GM19372 (cell line): ENCODE results near the gene CAMK2A.

ENCODE experiments used
- ATAC-seq: cut with Tn5 transposase; IDR thresholded peaks from one replicate; pipeline ENCODE4 v1.9.1; 2021; ENCODE audit warnings: mild to moderate bottlenecking, low read depth, moderate library complexity; ENCODE audit not compliant: unreplicated experiment

The CAMK2A gene

DNA sequence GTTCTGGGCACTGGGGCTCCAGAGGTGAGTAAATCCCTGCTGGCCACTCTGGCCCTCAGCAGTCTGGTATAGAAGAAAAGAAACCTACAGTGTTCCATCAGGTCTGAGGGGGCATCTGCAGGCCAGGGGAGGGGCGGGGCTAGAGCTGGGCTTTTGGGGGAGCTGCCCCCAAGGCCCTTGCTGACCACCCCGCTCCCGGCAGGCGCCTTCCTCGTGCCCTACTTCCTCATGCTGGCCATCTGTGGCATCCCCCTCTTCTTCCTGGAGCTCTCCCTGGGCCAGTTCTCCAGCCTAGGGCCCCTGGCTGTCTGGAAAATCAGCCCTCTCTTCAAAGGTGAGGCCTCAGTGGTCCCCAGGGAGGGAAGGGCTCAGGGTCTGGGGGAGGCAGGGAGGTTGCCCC, 93.1 kb downstream of the CAMK2A start:
- ATAC-seq = no peak

DNA sequence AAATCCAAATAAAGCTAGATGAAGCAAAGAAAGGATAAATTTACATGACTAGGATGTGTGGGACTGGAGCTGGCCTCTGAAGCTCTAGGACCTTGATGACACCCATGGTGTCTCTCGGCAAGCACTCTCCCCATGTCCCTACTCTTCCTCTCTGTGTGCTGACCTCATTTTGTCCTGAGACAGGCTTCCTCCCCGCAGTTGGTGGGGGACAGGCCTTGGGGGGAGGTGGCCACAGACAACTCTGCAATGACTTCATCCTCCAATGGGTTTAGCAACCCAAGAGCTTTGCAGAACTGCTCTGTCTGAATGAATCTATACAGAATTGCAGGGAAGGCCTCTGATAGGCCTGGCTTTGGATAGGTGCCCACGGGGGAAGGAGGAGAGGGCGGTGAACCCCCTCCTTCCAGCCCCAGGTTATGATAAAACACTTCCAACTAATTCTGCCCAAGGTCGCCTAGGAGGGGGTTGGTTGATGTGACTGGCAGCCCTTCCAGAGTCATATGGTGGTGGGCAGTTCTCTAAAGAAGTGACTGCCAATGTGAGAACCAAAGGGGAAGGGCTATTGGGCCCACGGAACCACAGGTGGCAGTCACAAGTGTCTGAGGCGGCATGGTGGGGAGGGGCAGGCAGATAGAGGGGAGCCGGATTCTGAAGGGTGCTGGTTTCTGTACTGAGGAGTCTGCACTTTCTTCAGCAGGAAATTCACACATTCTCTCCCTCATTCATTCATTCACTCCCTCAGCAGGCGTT, 93.7 kb downstream of the CAMK2A start:
- ATAC-seq = no peak

DNA sequence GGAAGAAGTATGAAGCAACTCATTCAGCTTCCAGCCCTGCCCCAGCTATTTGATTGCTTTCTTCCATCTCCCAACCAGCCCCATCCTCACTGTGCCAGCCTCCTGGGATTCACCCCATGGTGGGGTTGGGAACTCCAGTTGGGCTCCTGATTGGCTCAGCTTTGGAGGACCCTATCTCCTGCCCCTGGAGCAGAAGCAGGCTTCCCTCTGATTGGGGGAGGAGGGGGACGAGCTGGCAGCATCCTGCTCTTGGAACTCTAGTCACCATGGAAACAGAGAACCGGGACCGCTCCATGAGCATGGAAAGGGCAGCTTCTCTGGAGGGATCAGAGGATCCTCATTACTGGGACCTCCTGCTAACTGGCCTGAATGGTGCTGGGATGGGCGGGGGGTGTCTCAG, 97.1 kb downstream of the CAMK2A start:
- ATAC-seq = no peak

DNA sequence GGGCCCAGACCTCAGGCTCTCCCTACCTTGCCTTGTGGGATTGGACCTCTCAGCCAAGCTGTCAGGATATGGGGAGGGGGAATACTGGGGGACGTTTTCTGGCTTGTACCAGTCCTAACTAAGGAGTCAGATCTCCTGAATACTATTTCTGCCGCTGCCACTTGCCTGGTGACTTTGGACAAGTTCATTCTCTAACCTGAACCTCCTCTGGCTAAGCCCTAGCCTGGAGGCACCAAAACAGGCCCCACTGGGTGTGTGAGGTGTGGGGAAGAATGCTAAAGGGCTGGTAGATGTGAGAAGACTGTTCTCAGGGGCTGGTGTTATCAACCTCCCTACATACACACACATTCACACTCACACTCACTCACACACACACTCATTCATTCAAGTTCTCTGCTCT, 98.6 kb downstream of the CAMK2A start:
- no peak for ATAC-seq

DNA sequence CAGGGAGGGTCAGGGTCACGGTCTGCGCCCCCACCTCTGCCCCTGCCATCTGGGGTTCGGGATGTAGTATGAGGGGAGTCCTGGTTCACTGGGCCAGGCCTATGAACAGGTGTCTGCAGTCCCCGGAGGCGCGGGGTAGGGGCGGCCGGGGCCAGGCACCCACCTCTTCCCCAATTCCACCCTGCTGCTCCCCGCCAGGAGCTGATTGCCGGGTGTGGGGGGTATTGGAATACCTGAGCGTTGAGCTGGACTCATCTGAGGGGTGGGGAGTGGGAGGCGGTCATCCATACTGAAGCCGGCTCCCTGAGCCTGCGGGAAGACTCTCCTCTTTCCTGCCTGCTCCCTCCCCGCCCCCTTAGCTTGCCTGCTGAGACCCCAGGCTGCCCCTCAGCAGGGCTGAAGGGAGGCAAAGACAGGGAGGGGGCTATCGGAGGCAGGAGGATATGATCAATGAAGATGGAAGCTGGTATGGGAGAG, 99.0 kb downstream of the CAMK2A start:
- no peak for ATAC-seq

DNA sequence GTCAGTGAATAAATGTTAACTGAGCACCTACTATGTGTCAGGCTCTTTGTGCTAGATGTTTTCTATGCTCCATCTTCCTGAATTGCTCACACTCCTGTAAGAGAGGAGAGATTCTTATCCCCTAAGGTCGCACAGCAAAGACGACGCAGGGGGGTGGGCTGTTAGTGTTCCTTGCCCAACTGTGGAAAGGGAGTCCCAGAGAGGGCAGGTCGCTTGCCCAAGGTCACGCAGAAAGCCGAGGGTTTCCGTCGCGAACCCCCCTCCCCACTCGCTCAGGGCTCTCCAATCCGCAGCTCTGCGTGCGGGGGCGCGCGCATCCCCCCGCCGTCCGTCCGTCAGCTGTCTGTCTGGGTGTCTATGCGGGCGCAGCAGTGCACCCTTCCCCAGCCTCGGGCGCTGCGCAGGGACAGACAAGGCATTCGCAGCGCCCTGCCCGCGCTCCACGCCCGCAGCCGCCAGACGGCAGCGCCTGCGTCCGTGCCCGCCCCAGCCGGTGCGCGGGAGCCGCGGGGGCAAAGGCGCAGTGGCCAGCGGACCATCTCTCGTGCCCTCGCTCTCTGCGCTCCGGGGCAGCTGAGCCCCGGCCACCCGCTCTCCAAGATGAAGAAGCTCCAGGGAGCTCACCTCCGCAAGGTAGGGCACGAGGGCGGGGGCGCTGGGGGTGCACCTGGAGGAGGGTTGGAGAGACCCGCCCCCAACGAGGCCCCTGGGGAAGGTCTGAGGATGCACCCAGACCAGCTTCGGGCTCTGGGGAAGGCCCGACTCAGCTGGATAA, 99.7 kb downstream of the CAMK2A start, which contains the start of gene SLC6A7:
Gene SLC6A7, plus strand, starts transcription at position 335 of the 775 bp plus-strand sequence. Its CDS starts 266 bp downstream, at position 601.
- ATAC-seq = no peak

DNA sequence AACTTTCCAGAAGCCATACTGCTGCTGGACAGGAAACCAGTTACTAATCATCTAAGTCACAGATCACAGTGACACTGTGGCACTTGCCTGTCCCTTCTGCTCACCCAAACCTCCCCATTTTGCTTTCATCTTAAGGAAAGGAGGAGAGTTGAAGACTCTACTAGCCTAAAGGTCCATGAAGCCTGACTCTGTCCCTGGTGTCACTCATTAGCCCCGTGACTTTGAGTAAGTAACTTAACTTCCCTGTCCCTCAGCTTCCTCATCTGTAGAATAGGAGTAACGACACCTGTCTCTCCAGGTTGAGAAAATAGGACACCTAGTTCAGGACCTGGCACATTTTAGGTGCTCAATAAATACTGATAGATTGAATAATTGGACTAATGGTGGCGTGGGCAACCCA, 100.2 kb downstream of the CAMK2A start:
- no peak for ATAC-seq

DNA sequence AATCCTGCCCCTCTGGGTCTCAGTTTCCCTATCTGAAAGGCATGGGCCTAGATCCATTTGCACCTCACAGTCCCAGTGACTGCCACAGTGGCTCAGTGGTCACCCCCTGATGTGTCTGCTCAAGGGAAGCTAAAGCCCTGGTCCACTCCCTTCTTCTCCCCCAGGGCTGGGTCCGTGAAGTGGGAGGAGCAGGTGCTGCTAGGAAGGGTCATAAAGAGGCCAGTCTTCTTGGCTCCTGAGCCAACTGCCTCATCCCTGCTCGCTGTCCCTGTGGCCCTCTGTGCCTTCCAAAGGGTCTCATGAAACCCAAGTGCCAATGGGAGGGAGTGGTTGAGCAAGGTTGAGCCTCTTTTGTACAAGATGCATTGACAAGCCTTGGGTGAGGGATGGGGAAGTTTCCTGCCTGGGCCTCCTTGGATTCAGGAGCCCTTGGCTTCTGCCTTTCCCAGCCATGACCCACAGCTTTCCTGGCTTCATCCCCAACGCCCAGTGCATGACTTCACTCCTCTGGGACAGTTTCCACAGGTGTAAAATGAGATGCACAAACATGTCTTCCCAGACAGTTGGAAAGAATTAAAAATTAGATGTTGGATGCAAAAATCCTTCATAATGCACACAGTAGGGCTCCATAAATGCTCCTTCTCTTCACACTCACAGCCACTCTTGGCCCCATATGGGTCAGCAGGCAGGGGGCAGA, 101.3 kb downstream of the CAMK2A start:
- ATAC-seq = no peak

DNA sequence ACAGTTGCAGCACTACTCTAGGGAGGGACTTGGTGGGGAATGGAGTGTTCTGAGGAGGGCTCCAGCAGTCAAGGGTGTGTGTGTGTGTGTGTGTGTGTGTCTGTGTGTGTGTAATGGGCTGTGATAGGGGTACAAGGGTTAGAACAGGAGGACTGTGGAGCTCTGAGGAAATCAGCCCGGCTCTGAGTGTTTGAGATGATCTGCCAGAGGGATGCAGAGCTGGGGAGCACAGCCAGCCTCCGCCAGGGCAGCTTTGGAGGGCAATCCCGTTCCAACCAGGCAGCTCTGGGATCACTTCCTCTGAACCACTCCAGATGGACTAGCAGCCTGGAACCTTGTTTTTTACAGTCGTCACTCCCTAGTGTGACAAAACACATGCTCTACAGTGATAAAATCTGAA, 102.7 kb downstream of the CAMK2A start:
- no peak for ATAC-seq

DNA sequence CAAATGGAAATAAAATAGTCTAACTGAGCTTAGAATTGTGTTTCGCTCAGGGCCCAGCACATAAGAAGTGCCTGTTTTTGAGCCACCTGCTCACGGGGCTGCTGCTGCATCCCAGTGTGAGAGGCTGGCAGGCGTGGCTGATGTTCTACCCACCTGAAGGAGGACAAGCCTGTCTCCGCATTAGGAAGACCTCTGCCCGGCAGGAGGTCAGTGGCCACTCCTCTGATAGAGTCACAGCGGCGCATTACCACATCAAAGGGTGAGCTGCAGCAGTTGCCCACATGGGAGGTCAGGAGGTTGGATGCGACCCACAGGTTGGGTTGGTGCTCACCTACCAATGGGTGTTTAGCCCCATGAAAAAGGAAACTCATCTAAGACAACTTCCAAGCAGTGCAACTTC, 103.4 kb downstream of the CAMK2A start:
- no peak for ATAC-seq

DNA sequence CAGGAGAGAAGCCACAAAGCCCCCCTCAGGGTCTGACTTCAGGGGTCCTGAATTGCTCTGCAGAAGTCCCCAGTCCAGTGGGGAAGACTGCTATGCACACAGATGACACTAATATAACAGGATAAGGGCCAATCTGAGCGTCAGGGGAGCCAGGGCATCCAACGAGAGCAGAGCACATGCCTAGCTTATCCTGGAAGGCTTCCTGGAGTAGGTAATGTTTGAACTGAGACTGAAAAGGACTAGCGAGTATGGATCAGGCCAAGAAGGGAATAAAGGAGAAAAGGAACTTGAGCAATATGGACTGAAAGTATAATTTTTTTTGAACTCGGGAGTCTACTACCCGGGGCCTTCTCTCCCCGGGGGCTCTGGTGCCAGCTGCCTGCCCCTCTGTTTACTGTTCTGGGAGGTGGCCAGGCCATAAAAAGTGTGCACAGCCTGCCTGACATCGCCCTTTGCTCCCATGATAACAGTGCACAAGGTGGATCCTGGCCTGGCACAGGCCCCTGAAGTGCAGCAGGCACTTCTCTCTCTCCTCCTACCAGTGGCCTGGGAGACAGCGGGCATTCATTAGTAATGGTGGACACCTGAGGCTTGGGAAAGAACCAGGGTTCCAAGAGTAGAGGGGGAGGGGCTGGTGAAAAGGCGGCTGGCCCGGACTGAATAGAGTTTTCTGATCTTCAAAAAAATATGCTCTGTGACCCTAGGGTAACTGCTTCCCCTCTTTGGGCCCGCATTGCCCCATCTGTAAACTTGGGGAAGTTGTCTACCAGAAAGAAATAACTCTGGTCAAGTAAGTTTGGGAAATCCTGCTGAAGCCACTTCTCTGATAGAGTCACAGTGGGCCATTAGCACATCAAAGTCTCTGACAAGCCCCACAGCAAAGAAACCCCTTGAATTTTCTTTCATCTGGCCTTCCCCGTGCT, 104.3 kb downstream of the CAMK2A start:
- ATAC-seq = no peak

DNA sequence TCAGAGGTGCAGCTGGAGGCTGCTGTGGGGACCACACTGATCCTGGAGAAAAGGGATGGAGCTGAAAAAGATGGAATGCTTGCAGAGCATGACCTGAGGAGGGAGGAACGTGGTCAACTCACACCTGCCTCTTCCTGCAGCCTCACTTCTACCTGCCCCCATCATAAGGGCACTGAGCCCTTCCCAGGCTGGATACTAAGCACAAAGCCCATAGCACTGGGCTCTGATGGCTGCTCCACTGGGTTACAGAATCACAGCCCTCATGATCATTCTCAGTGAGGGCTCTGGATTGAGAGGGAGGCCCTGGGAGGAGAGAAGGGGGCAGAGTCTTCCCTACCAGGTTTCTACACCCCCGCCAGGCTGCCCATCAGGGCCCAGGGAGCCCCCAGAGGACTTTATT, 105.6 kb downstream of the CAMK2A start:
- no peak for ATAC-seq

DNA sequence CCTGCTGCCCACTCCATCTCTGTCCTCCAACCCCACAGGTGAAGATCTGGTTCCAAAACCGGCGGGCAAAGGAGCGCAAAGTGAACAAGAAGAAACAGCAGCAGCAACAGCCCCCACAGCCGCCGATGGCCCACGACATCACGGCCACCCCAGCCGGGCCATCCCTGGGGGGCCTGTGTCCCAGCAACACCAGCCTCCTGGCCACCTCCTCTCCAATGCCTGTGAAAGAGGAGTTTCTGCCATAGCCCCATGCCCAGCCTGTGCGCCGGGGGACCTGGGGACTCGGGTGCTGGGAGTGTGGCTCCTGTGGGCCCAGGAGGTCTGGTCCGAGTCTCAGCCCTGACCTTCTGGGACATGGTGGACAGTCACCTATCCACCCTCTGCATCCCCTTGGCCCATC, 106.1 kb downstream of the CAMK2A start:
- no peak for ATAC-seq

DNA sequence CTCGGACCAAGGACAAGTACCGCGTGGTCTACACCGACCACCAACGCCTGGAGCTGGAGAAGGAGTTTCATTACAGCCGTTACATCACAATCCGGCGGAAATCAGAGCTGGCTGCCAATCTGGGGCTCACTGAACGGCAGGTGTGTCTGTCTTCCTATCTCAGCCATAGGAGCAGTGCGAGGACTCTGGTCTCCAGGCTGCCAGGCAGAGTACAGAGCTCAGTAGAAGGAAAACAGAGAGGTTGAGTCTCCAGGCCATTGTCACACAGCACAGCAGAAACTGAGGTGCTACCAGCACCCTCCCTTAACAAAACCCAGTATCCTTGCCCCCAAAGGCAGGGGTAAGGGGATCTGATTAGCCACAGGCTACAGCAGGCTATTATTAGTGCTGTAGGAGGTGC, 106.8 kb downstream of the CAMK2A start:
- no peak for ATAC-seq

DNA sequence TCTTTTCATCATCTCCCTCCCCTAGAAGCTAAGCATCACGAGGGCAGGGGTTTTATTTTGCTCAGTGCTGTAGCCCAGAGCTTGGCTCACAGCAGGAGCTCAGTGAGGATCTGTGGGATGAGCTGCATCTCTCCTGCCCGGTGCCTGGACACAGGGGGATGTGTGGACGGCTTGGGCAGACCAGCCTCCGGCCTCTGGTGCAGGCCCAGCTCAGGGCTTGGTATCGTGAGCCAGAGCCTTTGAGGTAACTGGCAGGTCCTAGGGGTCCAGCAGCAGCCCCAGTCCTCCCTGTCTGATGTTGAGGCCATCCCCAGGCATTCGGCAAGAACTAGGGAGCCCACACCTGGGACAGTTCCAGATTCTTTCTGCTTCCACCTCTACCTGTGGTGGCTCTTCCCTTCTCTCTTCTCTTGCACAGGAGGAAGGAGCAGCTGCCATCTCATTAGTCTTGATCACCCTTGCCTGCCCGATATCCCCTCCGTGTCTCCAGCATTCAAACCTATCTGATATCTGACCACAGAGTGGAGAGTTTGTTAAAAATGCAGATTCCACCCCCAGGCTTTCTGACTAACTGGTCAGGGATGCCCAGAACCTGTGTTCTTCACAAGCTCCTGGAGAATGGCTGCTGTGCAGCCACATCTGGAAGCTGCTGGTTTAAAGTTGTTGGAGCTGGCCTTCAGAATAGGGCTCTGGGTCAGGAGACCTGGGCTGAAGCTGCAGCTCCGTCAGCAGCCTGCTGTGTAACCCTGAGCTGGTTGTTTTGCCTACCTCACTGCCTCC, 107.6 kb downstream of the CAMK2A start:
- ATAC-seq = no peak

DNA sequence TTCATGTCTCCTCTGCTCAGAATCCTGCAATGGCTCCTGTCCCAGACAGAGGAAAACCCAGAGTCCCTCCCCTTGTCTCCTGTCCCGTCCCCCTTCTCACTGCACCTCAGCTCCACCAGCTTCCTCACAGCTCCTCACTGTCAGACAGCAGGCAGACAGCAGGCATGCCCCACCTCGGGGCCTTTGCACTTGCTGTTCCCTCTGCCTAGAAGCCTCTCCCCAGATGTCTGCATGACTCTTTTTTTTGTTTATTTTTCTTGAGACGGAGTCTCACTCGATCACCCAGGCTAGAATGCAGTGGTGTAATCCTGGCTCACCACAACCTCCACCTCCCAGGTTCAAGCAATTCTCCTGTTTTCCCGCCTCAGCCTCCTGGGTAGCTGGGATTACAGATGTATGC, 108.5 kb downstream of the CAMK2A start:
- ATAC-seq = no peak

DNA sequence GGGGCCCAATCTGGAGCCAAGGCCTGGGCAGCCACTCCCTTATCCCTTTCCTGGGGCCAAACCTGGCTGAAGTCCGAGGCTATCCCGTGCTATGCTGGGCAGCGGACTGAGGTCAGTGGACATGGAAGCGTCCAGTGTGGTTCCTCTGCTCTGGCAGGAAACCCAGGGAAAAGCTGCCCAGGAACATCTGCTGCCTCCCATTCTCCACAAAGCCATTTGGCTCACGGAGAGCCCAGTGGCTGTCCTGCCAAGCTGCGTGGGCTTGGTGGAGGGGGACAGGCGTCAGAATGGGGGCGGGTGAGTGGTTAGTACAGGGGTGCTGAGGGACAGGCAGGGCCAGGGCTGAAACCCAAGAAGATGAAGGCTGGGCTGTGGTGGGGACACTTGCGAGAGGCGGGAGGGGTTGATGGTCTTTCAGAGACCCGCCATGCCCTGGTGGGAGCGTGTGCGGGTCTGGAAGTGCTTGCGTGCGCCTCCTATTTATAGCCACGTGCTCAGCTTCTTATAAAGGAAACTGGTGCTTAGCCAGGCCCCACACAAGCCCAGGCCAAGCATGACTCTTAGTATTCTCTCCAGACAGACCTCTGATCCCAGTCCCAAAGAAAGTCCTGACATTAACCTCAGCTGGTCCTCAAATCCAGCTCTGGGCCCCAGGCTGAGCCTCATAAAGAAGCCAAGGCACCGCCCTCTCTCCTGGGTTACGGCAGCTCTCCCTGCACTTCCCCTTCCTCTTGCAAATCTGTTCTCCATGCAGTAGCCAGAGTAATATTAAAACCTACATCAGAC, 109.1 kb downstream of the CAMK2A start:
- no peak for ATAC-seq

DNA sequence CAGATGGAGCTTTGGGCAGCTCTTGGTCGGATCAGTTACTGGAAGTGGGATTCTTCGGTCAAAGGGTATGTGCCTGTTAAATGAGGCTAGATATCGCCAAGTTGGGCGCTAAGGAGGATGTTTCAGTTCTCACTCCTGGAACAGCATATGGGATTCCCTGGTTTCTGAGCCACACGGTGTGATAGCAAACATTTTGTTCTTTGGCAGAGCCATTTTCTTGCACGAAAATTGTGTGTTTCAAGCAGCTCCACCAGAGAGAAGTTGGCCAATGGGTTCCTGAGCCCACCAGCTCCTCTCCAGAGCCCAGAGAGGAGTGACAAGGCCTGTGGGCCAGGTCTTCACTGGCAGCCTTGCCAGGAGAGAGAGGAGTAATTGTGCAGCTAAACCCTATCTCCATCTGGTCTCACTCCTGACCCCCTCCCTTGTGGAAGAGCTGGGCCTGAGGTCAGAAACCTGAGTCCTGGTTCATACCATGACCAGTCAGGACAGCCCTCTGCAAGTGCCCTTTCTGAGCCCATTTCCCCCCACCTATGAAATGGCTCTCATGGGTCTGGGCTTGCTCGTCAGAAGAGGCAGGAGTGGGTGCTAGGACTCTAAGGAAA, 110.5 kb downstream of the CAMK2A start:
- ATAC-seq = no peak
